ENCODE results near the gene EFEMP2. TPM values are rescaled to one million over a fixed set of nuclear protein-coding genes. Genes with fewer than 3 reads are reported as not detected.

Gene EFEMP2
- total and polyA plus RNA-seq, 2 donors (not counting 3 experiments of a cell fraction or from before 2014, with no cell fraction given), result 81.7 to 207 TPM

DNA sequence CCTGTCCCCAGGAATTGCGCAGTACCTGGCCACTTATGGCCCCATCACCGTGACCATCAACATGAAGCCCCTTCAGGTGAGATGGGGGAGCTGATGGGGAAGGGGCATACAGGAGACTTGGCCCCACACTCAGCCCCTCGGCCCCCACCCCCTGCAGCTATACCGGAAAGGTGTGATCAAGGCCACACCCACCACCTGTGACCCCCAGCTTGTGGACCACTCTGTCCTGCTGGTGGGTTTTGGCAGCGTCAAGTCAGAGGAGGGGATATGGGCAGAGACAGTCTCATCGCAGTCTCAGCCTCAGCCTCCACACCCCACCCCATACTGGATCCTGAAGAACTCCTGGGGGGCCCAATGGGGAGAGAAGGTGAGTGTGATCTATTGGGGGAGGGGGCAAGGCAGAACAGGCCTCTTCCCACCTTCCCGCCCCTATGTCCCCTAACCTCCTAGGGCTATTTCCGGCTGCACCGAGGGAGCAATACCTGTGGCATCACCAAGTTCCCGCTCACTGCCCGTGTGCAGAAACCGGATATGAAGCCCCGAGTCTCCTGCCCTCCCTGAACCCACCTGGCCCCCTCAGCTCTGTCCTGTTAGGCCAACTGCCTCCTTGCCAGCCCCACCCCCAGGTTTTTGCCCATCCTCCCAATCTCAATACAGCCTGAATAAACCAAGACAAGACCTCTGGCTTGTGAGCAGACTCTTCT is 10.6 kb upstream of the EFEMP2 start:
- dilution Hi-C loops (cut with MboI; ENCODE audit: extremely low pct_ligation_motif_present, low sequenced_read_pairs) (no loop called here), intact Hi-C loops (cut with micrococcal nuclease) (no loop called here)
- Histone ChIP-seq H3K4me3 (replicated peaks in 1 of 3; ENCODE audit: insufficient read depth in 1 of 3, low read depth in 1 of 3, low read length in 3 of 3) (no peak overlapping the region), H3K27ac (ENCODE audit: insufficient read depth, low read depth, low read length) (no peak overlapping the region), H2AFZ (ENCODE audit: low read depth, low read length) (no peak overlapping the region), H3K4me1 (ENCODE audit: control insufficient read depth, extremely low read depth, insufficient read depth, low read length) (peaks cover 11% of the 10 kb centered on the region), H4K20me1 (replicated peaks; ENCODE audit: control insufficient read depth, extremely low read depth, insufficient read depth, low read length) (no peaks in the 10 kb centered on the region), H3K79me2 (ENCODE audit: control insufficient read depth, insufficient read depth, low read length) (peaks cover 11% of the 10 kb centered on the region), H3K9ac (replicated peaks; ENCODE audit: extremely low read depth, insufficient read depth, low read length) (no peak overlapping the region), H3K36me3 (ENCODE audit: control insufficient read depth in 2 of 2, extremely low read depth in 1 of 2, insufficient read depth in 2 of 2, low read length in 2 of 2) (peaks cover 4 to 30% of the 10 kb centered on the region in 2 experiments), H3K9me3 (replicated peaks; ENCODE audit: control insufficient read depth, insufficient read depth, low read length) (no peaks in the 10 kb centered on the region), H3K4me2 (ENCODE audit: insufficient read depth, low read length) (no peak overlapping the region), H3K9me1 (replicated peaks; ENCODE audit: control insufficient read depth, extremely low read depth, insufficient read depth, low read length) (no peaks in the 10 kb centered on the region), H3K27me3 (ENCODE audit: control insufficient read depth in 2 of 2, insufficient read depth in 2 of 2, low read length in 2 of 2) (no peaks in the 10 kb centered on the region)
- no peak for TF ChIP-seq JUN (IDR thresholded peaks at IDR 0.05; ENCODE audit: borderline replicate concordance, insufficient read depth, insufficient read length, low read depth)
- TF ChIP-seq POLR2A (IDR thresholded peaks at IDR 0.05; ENCODE audit: low read depth, low read length), result no peak
- ChIA-PET CTCF (interaction anchor here (1.6 to 3.4 kb wide), 7 partner anchors 9 to 139 kb away, joined by 8 to 115 read pairs (median 19); partner anchors contain the start of genes CFL1, EFEMP2 and MUS81), POLR2A (no interaction called here)
- DNase-seq (ENCODE audit: low read depth, low spot score) (no peak), FAIRE-seq (no peak)
- BruUV-seq (replicated peaks), result no TSS peak

DNA sequence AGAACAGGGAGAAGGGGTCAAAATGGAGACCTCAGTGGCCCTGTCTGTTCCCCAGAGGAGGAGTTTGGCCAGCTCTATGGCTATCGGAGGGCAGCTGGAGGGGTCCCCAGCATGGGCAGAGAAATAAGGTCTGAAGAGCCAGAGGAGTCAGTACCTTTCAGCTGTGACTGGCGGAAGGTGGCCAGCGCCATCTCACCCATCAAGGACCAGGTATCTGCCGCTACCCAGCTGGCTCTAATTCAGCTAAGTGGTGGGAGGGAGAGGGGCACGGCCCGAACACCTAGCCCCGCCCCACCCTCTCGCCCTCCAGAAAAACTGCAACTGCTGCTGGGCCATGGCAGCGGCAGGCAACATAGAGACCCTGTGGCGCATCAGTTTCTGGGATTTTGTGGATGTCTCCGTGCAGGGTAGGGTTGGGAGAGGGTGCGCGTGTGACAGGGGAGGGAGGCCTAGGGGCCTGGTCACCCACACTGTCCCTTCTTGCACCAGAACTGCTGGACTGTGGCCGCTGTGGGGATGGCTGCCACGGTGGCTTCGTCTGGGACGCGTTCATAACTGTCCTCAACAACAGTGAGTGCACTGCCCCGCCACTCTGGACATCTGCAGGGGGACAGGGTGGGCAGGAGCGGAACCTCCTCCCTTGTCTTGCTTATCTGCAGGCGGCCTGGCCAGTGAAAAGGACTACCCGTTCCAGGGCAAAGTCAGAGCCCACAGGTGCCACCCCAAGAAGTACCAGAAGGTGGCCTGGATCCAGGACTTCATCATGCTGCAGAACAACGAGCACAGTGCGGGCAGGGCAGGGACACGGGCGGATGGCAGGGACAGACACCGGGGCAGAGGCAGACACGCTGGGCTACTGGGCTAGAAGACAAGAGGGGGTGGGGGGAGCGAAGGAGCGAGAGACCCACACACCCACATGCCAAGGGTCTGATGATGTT is 9.8 kb upstream of the EFEMP2 start:
- Histone ChIP-seq H3K4me1 (ENCODE audit: control insufficient read depth, extremely low read depth, insufficient read depth, low read length) (peaks cover 6% of the 10 kb centered on the region), H3K9me1 (replicated peaks; ENCODE audit: control insufficient read depth, extremely low read depth, insufficient read depth, low read length) (no peaks in the 10 kb centered on the region), H2AFZ (ENCODE audit: low read depth, low read length) (no peak overlapping the region), H3K27ac (ENCODE audit: insufficient read depth, low read depth, low read length) (no peak overlapping the region), H3K36me3 (ENCODE audit: control insufficient read depth in 2 of 2, extremely low read depth in 1 of 2, insufficient read depth in 2 of 2, low read length in 2 of 2) (peaks cover 4 to 30% of the 10 kb centered on the region in 2 experiments), H3K9me3 (replicated peaks; ENCODE audit: control insufficient read depth, insufficient read depth, low read length) (no peaks in the 10 kb centered on the region), H3K27me3 (ENCODE audit: control insufficient read depth in 2 of 2, insufficient read depth in 2 of 2, low read length in 2 of 2) (no peaks in the 10 kb centered on the region), H3K79me2 (ENCODE audit: control insufficient read depth, insufficient read depth, low read length) (peaks cover 6% of the 10 kb centered on the region), H3K4me2 (ENCODE audit: insufficient read depth, low read length) (no peak overlapping the region), H3K4me3 (replicated peaks in 1 of 3; ENCODE audit: insufficient read depth in 1 of 3, low read depth in 1 of 3, low read length in 3 of 3) (no peak overlapping the region), H4K20me1 (replicated peaks; ENCODE audit: control insufficient read depth, extremely low read depth, insufficient read depth, low read length) (no peaks in the 10 kb centered on the region), H3K9ac (replicated peaks; ENCODE audit: extremely low read depth, insufficient read depth, low read length) (no peak overlapping the region)
- intact Hi-C loops (cut with micrococcal nuclease), result no loop called here
- POLR2A ChIA-PET, result interaction anchor here (0.5 kb wide), 1 partner anchor 373 kb away, joined by 4 read pairs; no protein-coding TSS in a partner anchor
- BruUV-seq (replicated peaks), result no TSS peak
- no peak for TF ChIP-seq CTCF (IDR thresholded peaks at IDR 0.05; ENCODE audit: extremely low read depth in 1 of 2, insufficient read depth in 1 of 2, low read depth in 1 of 2, low read length in 2 of 2)
- no peak for TF ChIP-seq POLR2A (IDR thresholded peaks at IDR 0.05; ENCODE audit: low read depth, low read length)
- TF ChIP-seq JUN (IDR thresholded peaks at IDR 0.05; ENCODE audit: borderline replicate concordance, insufficient read depth, insufficient read length, low read depth), result no peak
- no peak for TF ChIP-seq FOS (IDR thresholded peaks at IDR 0.05; ENCODE audit: borderline replicate concordance, insufficient read depth, low read length)
- TF ChIP-seq POLR2AphosphoS5 (IDR thresholded peaks at IDR 0.05; ENCODE audit: insufficient read depth, low read depth, low read length), result no peak
- no peak for TF ChIP-seq EZH2 (IDR thresholded peaks at IDR 0.05; ENCODE audit: borderline replicate concordance, low read depth, low read length, severe bottlenecking)
- TF ChIP-seq GATA2 (IDR thresholded peaks at IDR 0.05; ENCODE audit: insufficient read depth, insufficient read length, low read depth, low read length), result no peak
- TF ChIP-seq MYC (IDR thresholded peaks at IDR 0.05; ENCODE audit: low read depth, low read length), result no peak
- TF ChIP-seq MAX (IDR thresholded peaks at IDR 0.05; ENCODE audit: insufficient read depth, insufficient read length), result no peak
- CTCF ChIA-PET, result interaction anchor here (1.1 to 1.8 kb wide), 2 partner anchors 22 to 103 kb away, joined by 3 to 4 read pairs; partner anchors contain the start of gene MUS81
- no peak for DNase-seq (ENCODE audit: low read depth, low spot score)
- FAIRE-seq, result no peak
- dilution Hi-C loops (cut with MboI; ENCODE audit: extremely low pct_ligation_motif_present, low sequenced_read_pairs), result no loop called here
